WI38 (cell line): Measurements from ENCODE around the gene PHACTR3.

Experiments used
- H3K4me3 ChIP-seq: 2 replicates; pipeline ENCODE4 v1.5.1; 2011; ENCODE audit warnings: low read depth, mild to moderate bottlenecking, control low read depth, low read length
- TF ChIP-seq, protein P1 (sequence below): IDR thresholded peaks from 2 replicates; pipeline ENCODE4 v1.5.1; 2012; ENCODE audit warnings: low read depth, mild to moderate bottlenecking, control low read depth, low read length

PHACTR3 gene

GRCh38 chr20:59752101-59752586 is 147.8 kb downstream of the PHACTR3 start:
- H3K4me3 ChIP-seq, result no peak overlapping the region

GRCh38 chr20:59752704-59753460 is 148.5 kb downstream of the PHACTR3 start:
- no peak overlapping the region for H3K4me3 ChIP-seq

More at GRCh38 chr20:59752101-59752586, 147.8 kb downstream of the PHACTR3 start:
- TF ChIP-seq, protein P1, sequence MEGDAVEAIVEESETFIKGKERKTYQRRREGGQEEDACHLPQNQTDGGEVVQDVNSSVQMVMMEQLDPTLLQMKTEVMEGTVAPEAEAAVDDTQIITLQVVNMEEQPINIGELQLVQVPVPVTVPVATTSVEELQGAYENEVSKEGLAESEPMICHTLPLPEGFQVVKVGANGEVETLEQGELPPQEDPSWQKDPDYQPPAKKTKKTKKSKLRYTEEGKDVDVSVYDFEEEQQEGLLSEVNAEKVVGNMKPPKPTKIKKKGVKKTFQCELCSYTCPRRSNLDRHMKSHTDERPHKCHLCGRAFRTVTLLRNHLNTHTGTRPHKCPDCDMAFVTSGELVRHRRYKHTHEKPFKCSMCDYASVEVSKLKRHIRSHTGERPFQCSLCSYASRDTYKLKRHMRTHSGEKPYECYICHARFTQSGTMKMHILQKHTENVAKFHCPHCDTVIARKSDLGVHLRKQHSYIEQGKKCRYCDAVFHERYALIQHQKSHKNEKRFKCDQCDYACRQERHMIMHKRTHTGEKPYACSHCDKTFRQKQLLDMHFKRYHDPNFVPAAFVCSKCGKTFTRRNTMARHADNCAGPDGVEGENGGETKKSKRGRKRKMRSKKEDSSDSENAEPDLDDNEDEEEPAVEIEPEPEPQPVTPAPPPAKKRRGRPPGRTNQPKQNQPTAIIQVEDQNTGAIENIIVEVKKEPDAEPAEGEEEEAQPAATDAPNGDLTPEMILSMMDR, result no peak

GRCh38 chr20:59753836-59754235 is 149.5 kb downstream of the PHACTR3 start:
- TF ChIP-seq, protein P1, result no peak
- H3K4me3 ChIP-seq, result no peak overlapping the region

More at GRCh38 chr20:59752704-59753460, 148.5 kb downstream of the PHACTR3 start:
- TF ChIP-seq, protein P1, result no peak

GRCh38 chr20:59754551-59754950 is 150.2 kb downstream of the PHACTR3 start:
- TF ChIP-seq, protein P1, result no peak
- H3K4me3 ChIP-seq, result no peak overlapping the region

GRCh38 chr20:59756241-59756640 is 151.9 kb downstream of the PHACTR3 start:
- no peak overlapping the region for H3K4me3 ChIP-seq
- TF ChIP-seq, protein P1, result no peak

- TF ChIP-seq, protein P1, result no peak
- H3K4me3 ChIP-seq, result no peak overlapping the region
These were observed 159.7 kb downstream of the PHACTR3 start for GRCh38 chr20:59764037-59764436.

DNA sequence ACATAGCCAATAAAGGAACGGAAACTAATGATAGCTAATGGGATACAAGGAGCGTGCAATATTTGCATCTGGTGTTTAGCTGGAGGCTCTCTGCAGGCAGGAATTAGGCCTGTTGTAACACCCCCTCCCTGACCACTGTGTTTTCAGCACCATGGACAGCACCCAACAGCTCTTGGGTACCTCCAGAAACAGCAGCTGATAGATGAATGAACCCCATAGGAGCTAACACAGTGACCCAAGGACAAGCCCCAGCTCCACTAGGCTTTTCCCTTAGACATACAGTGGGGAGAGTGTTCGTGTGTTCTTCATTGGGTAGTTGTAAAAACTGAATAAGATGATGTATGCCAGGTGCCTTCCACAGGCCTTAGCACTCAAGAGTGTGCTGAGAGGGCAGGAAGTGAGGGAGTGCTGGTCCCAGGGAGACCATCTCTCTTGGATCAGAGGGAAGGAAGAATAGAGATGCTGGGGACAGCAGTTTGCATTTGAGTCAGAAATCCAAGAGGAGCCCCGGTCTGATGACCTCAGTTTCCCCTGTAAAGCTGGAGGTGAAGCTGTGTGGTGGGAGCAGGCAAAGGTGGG is 161.3 kb downstream of the PHACTR3 start:
- TF ChIP-seq, protein P1, result no peak

More for the DNA sequence above, 161.3 kb downstream of the PHACTR3 start:
- no peak overlapping the region for H3K4me3 ChIP-seq
